Loucy (cell line): ENCODE results near the gene WIPF2.

ENCODE experiments used
- EZH2phosphoT487 ChIP-seq: fragments of 200-600 bp; IDR thresholded peaks from 2 replicates; pipeline ENCODE4 v1.6.1; 2018; ENCODE audit warnings: antibody characterized with exemption, mild to moderate bottlenecking, moderate library complexity, borderline replicate concordance
- TF ChIP-seq, protein P1 (sequence below): fragments of 200-600 bp; sonication (generic); conservative IDR thresholded peaks from 2 replicates; pipeline ENCODE4 v1.5.1; 2014; ENCODE audit warnings: mild to moderate bottlenecking, antibody characterized with exemption, low read length

- no peak for TF ChIP-seq EZH2phosphoT487
- TF ChIP-seq, protein P1, sequence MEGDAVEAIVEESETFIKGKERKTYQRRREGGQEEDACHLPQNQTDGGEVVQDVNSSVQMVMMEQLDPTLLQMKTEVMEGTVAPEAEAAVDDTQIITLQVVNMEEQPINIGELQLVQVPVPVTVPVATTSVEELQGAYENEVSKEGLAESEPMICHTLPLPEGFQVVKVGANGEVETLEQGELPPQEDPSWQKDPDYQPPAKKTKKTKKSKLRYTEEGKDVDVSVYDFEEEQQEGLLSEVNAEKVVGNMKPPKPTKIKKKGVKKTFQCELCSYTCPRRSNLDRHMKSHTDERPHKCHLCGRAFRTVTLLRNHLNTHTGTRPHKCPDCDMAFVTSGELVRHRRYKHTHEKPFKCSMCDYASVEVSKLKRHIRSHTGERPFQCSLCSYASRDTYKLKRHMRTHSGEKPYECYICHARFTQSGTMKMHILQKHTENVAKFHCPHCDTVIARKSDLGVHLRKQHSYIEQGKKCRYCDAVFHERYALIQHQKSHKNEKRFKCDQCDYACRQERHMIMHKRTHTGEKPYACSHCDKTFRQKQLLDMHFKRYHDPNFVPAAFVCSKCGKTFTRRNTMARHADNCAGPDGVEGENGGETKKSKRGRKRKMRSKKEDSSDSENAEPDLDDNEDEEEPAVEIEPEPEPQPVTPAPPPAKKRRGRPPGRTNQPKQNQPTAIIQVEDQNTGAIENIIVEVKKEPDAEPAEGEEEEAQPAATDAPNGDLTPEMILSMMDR: no peak
These were observed 20.5 kb upstream of the WIPF2 start for GRCh38 chr17:40198576-40198975.
